Stimulated activated naive B cell treated with anti-CD40 and anti-IgM and Interleukin-4, amounts not matched to agents 10 μg/mL and 1 μg/mL and 100 μg/mL, for 72 hours (primary cell): Measurements from ENCODE around the gene TM4SF5.

Source experiments
- ATAC-seq, 2 donors: fragments of 150-1000 bp; cut with Tn5 transposase; replicated peaks; 2 replicates each; pipeline ENCODE4 v1.10.0; 2021; ENCODE audit warnings: moderate library complexity in 1 of 2
- DNase-seq: peaks from one replicate; pipeline ENCODE4 v3.0.0; 2021
- H3K27ac Mint-ChIP-seq: one replicate; pipeline ENCODE4 v1.8.0; 2022; ENCODE audit warnings: mild to moderate bottlenecking, mixed read lengths
- H3K27me3 Mint-ChIP-seq, 2 donors: one replicate each; pipeline ENCODE4 v1.8.0; 2022; ENCODE audit warnings: mixed read lengths in 2 of 2
- H3K36me3 Mint-ChIP-seq, 2 donors: one replicate each; pipeline ENCODE4 v1.8.0; 2022; ENCODE audit warnings: mixed read lengths in 2 of 2, mild to moderate bottlenecking in 1 of 2
- H3K4me1 Mint-ChIP-seq, 2 donors: one replicate each; pipeline ENCODE4 v1.8.0; 2022; ENCODE audit warnings: mixed read lengths in 2 of 2, mild to moderate bottlenecking in 1 of 2
- H3K4me3 Mint-ChIP-seq, 2 donors: one replicate each; pipeline ENCODE4 v1.8.0; 2022; ENCODE audit warnings: mild to moderate bottlenecking in 2 of 2, mixed read lengths in 2 of 2, moderate library complexity in 1 of 2
- H3K9me3 Mint-ChIP-seq, 2 donors: one replicate each; pipeline ENCODE4 v1.8.0; 2022; ENCODE audit warnings: mixed read lengths in 2 of 2, mild to moderate bottlenecking in 1 of 2

TM4SF5 gene

GRCh38 chr17:4766201-4766600 lies 5.5 kb upstream of the TM4SF5 start:
- no peaks in the 10 kb centered on the region for H3K36me3 Mint-ChIP-seq
- no peak overlapping the region for H3K27ac Mint-ChIP-seq
- H3K4me1 Mint-ChIP-seq, result peaks cover 0 to 5% of the 10 kb centered on the region in 2 donors
- ATAC-seq, result peak; percentile 19 to 47
- DNase-seq, result no peak
- H3K4me3 Mint-ChIP-seq, result no peak overlapping the region
- H3K9me3 Mint-ChIP-seq, result no peaks in the 10 kb centered on the region
- H3K27me3 Mint-ChIP-seq, result peaks cover 12 to 15% of the 10 kb centered on the region in 2 donors

DNA sequence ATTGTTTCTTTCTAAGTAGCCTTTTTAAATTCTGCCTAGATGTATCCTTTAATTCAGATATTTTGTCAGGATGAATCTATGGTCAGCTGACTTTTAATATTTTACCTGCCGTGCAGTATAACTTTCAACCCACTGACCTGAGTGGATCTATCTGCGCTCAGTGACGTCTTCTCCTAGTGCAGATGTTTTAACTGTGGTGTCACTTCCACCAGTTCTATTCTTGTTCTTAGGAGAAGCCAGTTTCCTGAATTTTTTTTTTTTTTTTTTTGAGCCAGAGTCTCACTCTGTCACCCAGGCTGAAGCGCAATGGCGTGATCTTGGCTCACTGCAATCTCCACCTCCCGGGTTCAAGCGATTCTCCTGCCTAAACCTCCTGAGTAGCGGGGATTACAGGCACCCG lies 5.0 kb upstream of the TM4SF5 start:
- no peak for DNase-seq
- no peaks in the 10 kb centered on the region for H3K9me3 Mint-ChIP-seq
- peaks cover 0 to 5% of the 10 kb centered on the region in 2 donors for H3K4me1 Mint-ChIP-seq
- H3K36me3 Mint-ChIP-seq, result no peaks in the 10 kb centered on the region
- H3K27ac Mint-ChIP-seq, result no peak overlapping the region
- no peak for ATAC-seq
- no peak overlapping the region for H3K4me3 Mint-ChIP-seq
- peaks cover 12 to 16% of the 10 kb centered on the region in 2 donors for H3K27me3 Mint-ChIP-seq

GRCh38 chr17:4768298-4768697 lies 3.4 kb upstream of the TM4SF5 start:
- H3K27ac Mint-ChIP-seq, result no peak overlapping the region
- peaks cover 12 to 25% of the 10 kb centered on the region in 2 donors for H3K27me3 Mint-ChIP-seq
- no peaks in the 10 kb centered on the region for H3K9me3 Mint-ChIP-seq
- H3K4me1 Mint-ChIP-seq, result peaks cover 0 to 5% of the 10 kb centered on the region in 2 donors
- DNase-seq (no peak), ATAC-seq (no peak)
- H3K36me3 Mint-ChIP-seq, result no peaks in the 10 kb centered on the region
- no peak overlapping the region for H3K4me3 Mint-ChIP-seq

DNA sequence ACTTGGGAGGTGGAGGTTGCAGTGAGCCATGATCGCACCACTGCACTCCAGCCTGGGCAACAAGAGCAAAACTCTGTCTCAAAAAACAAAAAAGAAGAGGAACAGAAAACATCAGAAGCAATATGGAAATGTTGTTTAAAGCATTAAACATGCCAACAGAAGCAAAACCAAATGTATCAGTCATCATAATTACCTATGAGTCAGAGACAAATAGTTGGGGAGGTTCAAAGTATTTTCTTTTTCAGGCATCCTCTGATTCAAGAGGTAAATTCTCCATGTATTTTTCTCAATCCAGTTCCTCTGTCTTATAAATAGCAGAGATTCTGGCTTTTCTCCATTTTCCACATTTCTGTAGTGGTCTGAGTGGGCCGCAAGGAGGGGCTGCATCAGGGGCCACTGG lies 2.1 kb upstream of the TM4SF5 start:
- no peaks in the 10 kb centered on the region for H3K9me3 Mint-ChIP-seq
- H3K36me3 Mint-ChIP-seq, result no peaks in the 10 kb centered on the region
- peaks cover under 1% of the 10 kb centered on the region in 2 donors for H3K4me1 Mint-ChIP-seq
- H3K4me3 Mint-ChIP-seq, result no peak overlapping the region
- DNase-seq (no peak), ATAC-seq (peak in 1 of 2 donors; percentile 36)
- H3K27me3 Mint-ChIP-seq, result peaks cover 12 to 31% of the 10 kb centered on the region in 2 donors
- no peak overlapping the region for H3K27ac Mint-ChIP-seq

DNA sequence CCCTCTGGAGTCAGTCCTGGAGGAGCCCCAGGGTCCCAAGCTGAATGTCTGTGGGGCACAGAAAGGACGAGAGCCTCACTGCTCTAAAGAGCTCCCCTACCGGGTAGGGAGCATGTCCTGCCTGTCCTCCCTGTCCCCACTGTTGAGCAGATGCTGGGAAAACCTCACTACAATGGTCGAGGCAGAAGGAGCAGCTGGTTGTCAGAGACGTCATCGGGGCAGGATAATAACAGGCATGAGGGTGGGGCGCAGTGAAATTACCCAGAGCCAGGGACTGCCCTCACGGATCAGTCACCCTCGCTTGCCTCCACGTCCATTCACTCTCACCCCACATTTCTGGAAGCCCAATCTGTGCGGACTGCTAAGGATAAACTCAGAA lies 538 bp downstream of the TM4SF5 start:
- Mint-ChIP-seq H3K27ac (no peak overlapping the region), H3K36me3 (no peaks in the 10 kb centered on the region), H3K4me3 (no peak overlapping the region), H3K9me3 (no peaks in the 10 kb centered on the region), H3K4me1 (peaks cover 1 to 5% of the 10 kb centered on the region in 2 donors), H3K27me3 (peaks cover 12 to 31% of the 10 kb centered on the region in 2 donors)
- ATAC-seq (no peak), DNase-seq (no peak)

DNA sequence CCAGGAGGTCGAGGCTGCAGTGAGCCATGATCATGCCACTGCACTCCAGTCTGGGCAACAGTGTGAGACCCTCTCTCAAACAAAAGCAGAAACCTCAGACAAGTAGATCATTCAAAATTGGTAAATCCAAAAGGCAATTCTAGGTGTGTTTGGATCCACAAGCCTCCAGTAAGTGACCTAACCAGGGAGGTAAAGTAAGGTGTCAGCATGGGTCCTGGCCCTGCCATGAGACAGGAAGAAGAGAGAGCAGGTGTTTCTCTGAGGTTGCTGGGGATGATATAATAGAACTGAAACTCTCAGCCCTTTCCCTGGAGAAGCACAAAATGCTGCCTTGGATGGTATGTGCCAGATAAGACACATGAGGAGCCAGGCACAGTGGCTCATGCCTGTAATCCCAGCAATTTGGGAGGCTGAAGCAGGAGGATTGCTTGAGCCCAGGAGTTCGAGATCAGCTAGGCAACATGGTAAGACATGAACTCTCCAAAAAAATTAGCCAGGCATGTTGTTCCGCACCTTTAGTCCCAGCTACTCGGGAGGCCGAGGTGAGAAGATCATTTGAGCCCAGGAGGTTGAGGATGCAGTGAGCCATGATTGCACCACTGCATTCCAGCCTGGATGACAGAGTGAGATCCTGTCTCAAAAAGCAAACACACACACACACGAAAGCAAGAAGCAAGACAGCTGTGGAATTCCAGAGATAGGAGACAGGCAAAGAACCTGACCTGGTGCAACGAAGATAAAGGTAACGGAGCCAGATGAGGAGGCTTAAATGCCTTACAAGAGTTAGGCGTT lies 6.5 kb downstream of the TM4SF5 start:
- Mint-ChIP-seq H3K27ac (no peak overlapping the region), H3K27me3 (peaks cover 26 to 33% of the 10 kb centered on the region in 2 donors), H3K4me3 (no peak overlapping the region), H3K36me3 (peaks cover 0 to 2% of the 10 kb centered on the region in 2 donors), H3K4me1 (peaks cover 5% of the 10 kb centered on the region in 2 donors), H3K9me3 (peaks cover 0 to 2% of the 10 kb centered on the region in 2 donors)
- ATAC-seq, result no peak
- DNase-seq, result no peak

DNA sequence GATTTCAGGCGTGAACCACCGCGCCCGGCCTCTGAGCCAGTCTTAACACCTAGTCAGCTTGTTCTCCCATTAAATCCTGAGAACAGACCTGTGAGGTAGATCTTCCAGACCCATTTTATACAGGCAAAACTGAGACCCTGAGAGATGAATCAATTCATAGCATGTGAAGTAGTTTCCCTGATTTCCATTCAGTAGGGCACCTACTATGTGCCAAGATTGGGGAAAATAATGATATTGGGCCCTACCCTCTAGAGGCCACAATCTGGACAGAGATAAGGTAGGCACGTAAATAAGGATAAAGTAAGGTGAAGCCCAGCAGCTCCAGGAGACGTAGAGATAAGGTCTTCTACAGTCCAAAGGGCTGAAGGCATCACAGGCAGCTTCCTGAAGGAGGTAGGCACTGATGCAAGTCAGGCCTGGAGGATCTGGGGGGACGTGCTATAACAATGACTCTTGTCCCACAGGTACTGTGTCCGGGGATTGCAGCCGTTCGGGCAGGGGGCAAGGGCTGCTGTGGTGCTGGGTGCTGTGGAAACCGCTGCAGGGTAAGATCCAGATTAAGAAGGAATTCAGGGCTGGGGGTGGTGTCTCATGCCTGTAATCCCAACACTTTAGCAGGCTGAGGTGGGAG lies 8.8 kb downstream of the TM4SF5 start:
- no peak overlapping the region for H3K4me3 Mint-ChIP-seq
- no peak for ATAC-seq

DNA sequence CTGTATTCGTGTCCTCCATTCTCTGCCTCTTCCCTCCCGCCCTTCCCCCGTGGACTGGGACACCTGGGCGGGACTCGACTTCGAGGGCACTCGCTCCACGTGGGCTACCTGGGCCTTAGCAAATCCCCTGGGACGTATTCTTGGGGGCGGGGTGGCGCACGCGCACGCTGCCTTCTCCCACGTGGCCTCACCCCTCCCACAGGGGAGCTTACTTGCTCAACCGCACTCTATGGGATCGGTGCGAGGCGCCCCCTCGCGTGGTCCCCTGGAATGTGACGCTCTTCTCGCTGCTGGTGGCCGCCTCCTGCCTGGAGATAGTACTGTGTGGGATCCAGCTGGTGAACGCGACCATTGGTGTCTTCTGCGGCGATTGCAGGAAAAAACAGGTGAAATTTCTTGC lies 11.0 kb downstream of the TM4SF5 start:
- ATAC-seq, result no peak

More for the DNA sequence above, 8.8 kb downstream of the TM4SF5 start:
- Mint-ChIP-seq H3K27me3 (peaks cover 34 to 44% of the 10 kb centered on the region in 2 donors), H3K9me3 (peaks cover 0 to 2% of the 10 kb centered on the region in 2 donors), H3K36me3 (peaks cover 0 to 2% of the 10 kb centered on the region in 2 donors), H3K4me1 (peaks cover 4 to 6% of the 10 kb centered on the region in 2 donors), H3K27ac (no peak overlapping the region)
- no peak for DNase-seq

GRCh38 chr17:4785311-4786105 lies 13.8 kb downstream of the TM4SF5 start:
- peaks cover 0 to 2% of the 10 kb centered on the region in 2 donors for H3K9me3 Mint-ChIP-seq
- ATAC-seq (no peak), DNase-seq (no peak)
- peak overlapping the region; percentile 41 to 70 for H3K4me3 Mint-ChIP-seq
- peaks cover 0 to 2% of the 10 kb centered on the region in 2 donors for H3K36me3 Mint-ChIP-seq
- peaks cover 18 to 38% of the 10 kb centered on the region in 2 donors for H3K4me1 Mint-ChIP-seq
- H3K27me3 Mint-ChIP-seq, result peaks cover 53 to 74% of the 10 kb centered on the region in 2 donors
- peak overlapping the region; percentile 77 for H3K27ac Mint-ChIP-seq

More for the DNA sequence above, 11.0 kb downstream of the TM4SF5 start:
- peak overlapping the region; percentile 56 for H3K27ac Mint-ChIP-seq
- peaks cover 16 to 25% of the 10 kb centered on the region in 2 donors for H3K4me1 Mint-ChIP-seq
- H3K9me3 Mint-ChIP-seq, result peaks cover 0 to 2% of the 10 kb centered on the region in 2 donors
- peaks cover 0 to 2% of the 10 kb centered on the region in 2 donors for H3K36me3 Mint-ChIP-seq
- peaks cover 51 to 66% of the 10 kb centered on the region in 2 donors for H3K27me3 Mint-ChIP-seq
- DNase-seq, result no peak
- peak overlapping the region in 1 of 2 donors; percentile 41 for H3K4me3 Mint-ChIP-seq

- Mint-ChIP-seq H3K4me3 (peak within 1 kb of the TSS; percentile 41 to 70), H3K36me3 (peaks cover 0 to 2% of the 10 kb centered on the region in 2 donors), H3K27me3 (peaks cover 48 to 70% of the 10 kb centered on the region in 2 donors), H3K4me1 (peaks cover 21 to 44% of the 10 kb centered on the region in 2 donors), H3K9me3 (peaks cover 0 to 2% of the 10 kb centered on the region in 2 donors), H3K27ac (peak within 1 kb of the TSS; percentile 77)
- DNase-seq (no peak), ATAC-seq (no peak)
These were observed 14.4 kb downstream of the TM4SF5 start, which contains the start of gene VMO1 for GRCh38 chr17:4786106-4786511. TSS of gene VMO1 (minus strand) at chr17:4786364. CDS start at chr17:4786352, 12 bp downstream.

DNA sequence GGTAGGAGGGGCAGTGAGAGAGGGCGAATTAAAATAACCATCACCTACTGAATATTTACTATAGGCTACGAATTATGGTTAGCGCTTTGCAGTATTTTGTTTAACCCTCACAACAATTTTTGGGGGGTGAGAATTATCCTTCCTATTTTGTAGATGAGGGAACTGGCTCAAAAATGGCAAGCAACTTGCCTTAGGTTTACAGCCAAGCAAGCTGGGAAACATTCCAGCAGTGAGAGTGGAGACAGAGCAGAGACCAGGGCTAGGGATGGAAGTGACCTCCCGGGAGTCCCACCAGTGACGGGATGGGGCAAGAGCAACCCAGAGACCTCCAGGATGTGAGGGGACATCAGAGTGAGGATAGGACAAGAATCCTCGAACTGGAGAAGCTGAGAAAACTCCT lies 14.8 kb downstream of the TM4SF5 start:
- peaks cover 0 to 2% of the 10 kb centered on the region in 2 donors for H3K9me3 Mint-ChIP-seq
- no peak for ATAC-seq
- H3K36me3 Mint-ChIP-seq, result peaks cover 0 to 2% of the 10 kb centered on the region in 2 donors
- DNase-seq, result no peak
- H3K27me3 Mint-ChIP-seq, result peaks cover 48 to 70% of the 10 kb centered on the region in 2 donors
- no peak overlapping the region for H3K27ac Mint-ChIP-seq
- H3K4me1 Mint-ChIP-seq, result peaks cover 21 to 46% of the 10 kb centered on the region in 2 donors
- H3K4me3 Mint-ChIP-seq, result peak overlapping the region in 1 of 2 donors; percentile 44

- DNase-seq, result no peak
- H3K36me3 Mint-ChIP-seq, result no peaks in the 10 kb centered on the region
- peak overlapping the region; percentile 79 for H3K27ac Mint-ChIP-seq
- H3K4me1 Mint-ChIP-seq, result peaks cover 17 to 46% of the 10 kb centered on the region in 2 donors
- peaks cover 41 to 66% of the 10 kb centered on the region in 2 donors for H3K27me3 Mint-ChIP-seq
- H3K9me3 Mint-ChIP-seq, result no peaks in the 10 kb centered on the region
- no peak for ATAC-seq
- H3K4me3 Mint-ChIP-seq, result peak overlapping the region; percentile 29 to 36
These were observed 16.6 kb downstream of the TM4SF5 start for GRCh38 chr17:4788159-4788806.

- Mint-ChIP-seq H3K27ac (peak within 1 kb of the TSS; percentile 79), H3K36me3 (no peaks in the 10 kb centered on the region), H3K4me3 (peak within 1 kb of the TSS; percentile 88 to 96), H3K9me3 (no peaks in the 10 kb centered on the region), H3K4me1 (peaks cover 17 to 46% of the 10 kb centered on the region in 2 donors), H3K27me3 (peaks cover 40 to 63% of the 10 kb centered on the region in 2 donors)
- DNase-seq (no peak), ATAC-seq (no peak)
These were observed 17.4 kb downstream of the TM4SF5 start, which contains the start of gene GLTPD2 for GRCh38 chr17:4788807-4789700. TSS of gene GLTPD2 (plus strand) at chr17:4788964. CDS start at chr17:4789012, 48 bp downstream.
